Endothelial cell of umbilical vein (primary cell): Measurements from ENCODE around the gene ACO2.

Experiments
- EZH2 ChIP-seq: IDR thresholded peaks from 2 replicates; pipeline ENCODE4 v1.6.1; 2012; ENCODE audit warnings: borderline replicate concordance, low read depth, mild to moderate bottlenecking, moderate library complexity, low read length, inconsistent platforms; ENCODE audit not compliant: severe bottlenecking
- FOS ChIP-seq: IDR thresholded peaks from 2 replicates; pipeline ENCODE4 v1.6.1; 2011; ENCODE audit warnings: mild to moderate bottlenecking, low read length, moderate library complexity, borderline replicate concordance; ENCODE audit not compliant: insufficient read depth
- GATA2 ChIP-seq: IDR thresholded peaks from 2 replicates; pipeline ENCODE4 v1.7.0; 2011; ENCODE audit warnings: low read depth, mild to moderate bottlenecking, moderate library complexity, mixed read lengths, low read length; ENCODE audit not compliant: insufficient read length, insufficient read depth
- JUN ChIP-seq: IDR thresholded peaks from 2 replicates; pipeline ENCODE4 v1.6.1; 2011; ENCODE audit warnings: borderline replicate concordance, low read depth; ENCODE audit not compliant: insufficient read length, insufficient read depth
- MYC ChIP-seq: IDR thresholded peaks from one replicate; pipeline ENCODE4 v1.6.1; 2011; ENCODE audit warnings: mild to moderate bottlenecking, low read depth, low read length
- POLR2A ChIP-seq: IDR thresholded peaks from 2 replicates; pipeline ENCODE4 v1.6.1; 2012; ENCODE audit warnings: low read depth, mild to moderate bottlenecking, control low read depth, low read length
- POLR2AphosphoS5 ChIP-seq: IDR thresholded peaks from 2 replicates; pipeline ENCODE4 v1.6.1; 2012; ENCODE audit warnings: low read depth, mild to moderate bottlenecking, control low read depth, low read length, moderate library complexity; ENCODE audit not compliant: insufficient read depth
- TF ChIP-seq, protein P1 (sequence below), 2 donors: IDR thresholded peaks; 1 replicate in 1 of 2; 2 replicates in 1 of 2; pipeline ENCODE4 v1.5.1; 2011; ENCODE audit warnings: low read length in 2 of 2, mild to moderate bottlenecking in 2 of 2, moderate library complexity in 2 of 2, control low read depth in 1 of 2, inconsistent platforms in 1 of 2, low read depth in 1 of 2; ENCODE audit not compliant: insufficient read depth in 1 of 2; ENCODE audit errors: extremely low read depth in 1 of 2
- TF ChIP-seq, protein P2 (sequence below): IDR thresholded peaks from 2 replicates; pipeline ENCODE4 v1.6.1; 2011; ENCODE audit not compliant: insufficient read depth, insufficient read length

DNA sequence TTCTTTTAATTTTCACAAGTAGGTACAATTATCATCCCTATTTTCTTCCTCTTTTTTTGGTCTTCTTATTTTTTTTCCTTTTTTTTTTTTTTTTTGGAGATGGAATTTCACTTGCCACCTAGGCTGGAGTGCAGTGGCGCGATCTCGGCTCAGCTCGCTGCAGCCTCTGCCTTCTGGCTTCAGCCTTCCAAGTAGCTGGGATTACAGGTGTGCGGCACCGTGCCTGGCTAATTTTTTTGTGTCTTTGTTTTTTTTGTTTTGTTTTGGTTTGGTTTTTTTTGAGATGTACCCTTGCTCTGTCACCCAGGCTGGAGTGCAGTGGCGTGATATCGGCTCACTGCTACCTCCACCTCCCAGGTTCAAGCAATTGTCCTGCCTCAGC is 39.0 kb upstream of the ACO2 start:
- TF ChIP-seq FOS (no peak), EZH2 (no peak), POLR2A (no peak), POLR2AphosphoS5 (no peak), JUN (no peak), MYC (no peak), GATA2 (no peak)
- TF ChIP-seq, protein P1, sequence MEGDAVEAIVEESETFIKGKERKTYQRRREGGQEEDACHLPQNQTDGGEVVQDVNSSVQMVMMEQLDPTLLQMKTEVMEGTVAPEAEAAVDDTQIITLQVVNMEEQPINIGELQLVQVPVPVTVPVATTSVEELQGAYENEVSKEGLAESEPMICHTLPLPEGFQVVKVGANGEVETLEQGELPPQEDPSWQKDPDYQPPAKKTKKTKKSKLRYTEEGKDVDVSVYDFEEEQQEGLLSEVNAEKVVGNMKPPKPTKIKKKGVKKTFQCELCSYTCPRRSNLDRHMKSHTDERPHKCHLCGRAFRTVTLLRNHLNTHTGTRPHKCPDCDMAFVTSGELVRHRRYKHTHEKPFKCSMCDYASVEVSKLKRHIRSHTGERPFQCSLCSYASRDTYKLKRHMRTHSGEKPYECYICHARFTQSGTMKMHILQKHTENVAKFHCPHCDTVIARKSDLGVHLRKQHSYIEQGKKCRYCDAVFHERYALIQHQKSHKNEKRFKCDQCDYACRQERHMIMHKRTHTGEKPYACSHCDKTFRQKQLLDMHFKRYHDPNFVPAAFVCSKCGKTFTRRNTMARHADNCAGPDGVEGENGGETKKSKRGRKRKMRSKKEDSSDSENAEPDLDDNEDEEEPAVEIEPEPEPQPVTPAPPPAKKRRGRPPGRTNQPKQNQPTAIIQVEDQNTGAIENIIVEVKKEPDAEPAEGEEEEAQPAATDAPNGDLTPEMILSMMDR (IDR thresholded peaks at IDR 0.05; ENCODE audit: extremely low read depth in 1 of 2, insufficient read depth in 1 of 2, low read depth in 1 of 2, low read length in 2 of 2), result no peak
- TF ChIP-seq, protein P2, sequence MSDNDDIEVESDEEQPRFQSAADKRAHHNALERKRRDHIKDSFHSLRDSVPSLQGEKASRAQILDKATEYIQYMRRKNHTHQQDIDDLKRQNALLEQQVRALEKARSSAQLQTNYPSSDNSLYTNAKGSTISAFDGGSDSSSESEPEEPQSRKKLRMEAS, result no peak
